SK-N-SH (cell line): ENCODE measurements around the gene ZSWIM8. TPM values are rescaled to one million over a fixed set of nuclear protein-coding genes. Genes with fewer than 3 reads are reported as not detected.
A peak's percentile ranks its signal among the peaks of the same experiment; 100 is the strongest.

Source experiments
- CTCF ChIA-PET: fragments of 300-600, 350-600 bp; formaldehyde crosslinking; extraction: SDS; loops from one replicate; lab custom pipeline; 2021; lab: Yijun Ruan, JAX
- POLR2A ChIA-PET: fragments of 350-600 bp; sonication (Branson Sonifier 250); formaldehyde crosslinking; extraction: SDS; loops from one replicate; lab custom pipeline; 2020; ENCODE audit warnings: antibody characterized with exemption, inconsistent platforms; lab: Yijun Ruan, JAX
- DNase-seq: peaks from one replicate; pipeline ENCODE4 v3.0.0; 2012
- H2AFZ ChIP-seq: fragments of 200-600 bp; sonication (generic); 2 replicates; pipeline ENCODE4 v1.8.1; 2016; ENCODE audit warnings: antibody characterized with exemption, mild to moderate bottlenecking, low read depth
- H3F3A ChIP-seq: fragments of 200-600 bp; sonication (generic); replicated peaks from 2 replicates; pipeline ENCODE3; 2016; ENCODE audit warnings: antibody characterized with exemption, mild to moderate bottlenecking; ENCODE audit not compliant: insufficient read depth
- H3K27ac ChIP-seq, 2 experiments: fragments of 200-500 bp in 1 of 2; fragments of 200-600 bp in 1 of 2; sonication (Bioruptor generic) in 1 of 2; sonication (generic), shearing (Covaris generic) in 1 of 2; 2 replicates each; pipeline versions ENCODE4 v1.5.1 to v1.6.1; 2014 to 2016; ENCODE audit warnings: low read depth in 2 of 2, inconsistent platforms in 1 of 2, low read length in 1 of 2, mild to moderate bottlenecking in 1 of 2, mixed read lengths in 1 of 2
- H3K27me3 ChIP-seq: fragments of 200-600 bp; sonication (generic), shearing (Covaris generic); 2 replicates; pipeline ENCODE4 v1.6.1; 2016; ENCODE audit warnings: mixed run types; ENCODE audit not compliant: insufficient read depth
- H3K36me3 ChIP-seq, 2 experiments: fragments of 200-500 bp in 1 of 2; fragments of 200-600 bp in 1 of 2; sonication (Bioruptor generic) in 1 of 2; sonication (generic) in 1 of 2; replicated peaks in 1 of 2; 2 replicates each; pipeline versions ENCODE3 to v1.5.1; 2014 to 2016; ENCODE audit warnings: low read length in 1 of 2, mild to moderate bottlenecking in 1 of 2; ENCODE audit not compliant: insufficient read depth in 2 of 2, control insufficient read depth in 1 of 2
- H3K4me1 ChIP-seq, 2 experiments: fragments of 200-500 bp in 1 of 2; fragments of 200-600 bp in 1 of 2; sonication (Bioruptor generic) in 1 of 2; sonication (generic), shearing (Covaris generic) in 1 of 2; 2 replicates each; pipeline versions ENCODE4 v1.5.1 to v1.6.1; 2014 to 2016; ENCODE audit warnings: low read depth in 1 of 2, low read length in 1 of 2, mixed run types in 1 of 2; ENCODE audit not compliant: insufficient read depth in 2 of 2, control insufficient read depth in 1 of 2
- H3K4me2 ChIP-seq: fragments of 200-600 bp; sonication (generic), shearing (Covaris generic); 2 replicates; pipeline ENCODE4 v1.6.1; 2017; ENCODE audit warnings: mixed run types
- H3K4me3 ChIP-seq, 2 experiments: fragments of 200-500 bp in 1 of 2; fragments of 200-600 bp in 1 of 2; sonication (Bioruptor generic) in 1 of 2; sonication (generic), shearing (Covaris generic) in 1 of 2; 2 replicates each; pipeline versions ENCODE4 v1.5.1 to v1.8.1; 2014 to 2016; ENCODE audit warnings: low read depth in 2 of 2, inconsistent platforms in 1 of 2, low read length in 1 of 2, mild to moderate bottlenecking in 1 of 2, mixed read lengths in 1 of 2, moderate library complexity in 1 of 2
- H3K79me2 ChIP-seq: fragments of 200-600 bp; sonication (generic); 2 replicates; pipeline ENCODE4 v1.8.1; 2017; ENCODE audit warnings: mild to moderate bottlenecking; ENCODE audit not compliant: insufficient read depth
- H3K9ac ChIP-seq: fragments of 200-600 bp; sonication (generic); 2 replicates; pipeline ENCODE4 v1.6.1; 2017; ENCODE audit warnings: mixed run types
- H3K9me2 ChIP-seq: fragments of 200-600 bp; sonication (generic); 2 replicates; pipeline ENCODE4 v1.6.1; 2017; ENCODE audit warnings: mixed run types
- H3K9me3 ChIP-seq: fragments of 200-600 bp; sonication (generic); 2 replicates; pipeline ENCODE4 v1.6.1; 2017; ENCODE audit warnings: mixed run types, mild to moderate bottlenecking, moderate library complexity
- H4K20me1 ChIP-seq: fragments of 200-600 bp; sonication (generic); 2 replicates; pipeline ENCODE4 v1.6.1; 2017; ENCODE audit warnings: mild to moderate bottlenecking, mixed run types; ENCODE audit not compliant: insufficient read depth
- EZH2phosphoT487 ChIP-seq: fragments of 200-600 bp; sonication (generic); IDR thresholded peaks from 2 replicates; pipeline ENCODE4 v1.6.1; 2017; ENCODE audit warnings: low read depth, mixed run types, mild to moderate bottlenecking, antibody characterized with exemption, moderate library complexity, borderline replicate concordance
- GATA2 ChIP-seq: sonication (generic); formaldehyde crosslinking; IDR thresholded peaks from 2 replicates; pipeline ENCODE4 v1.5.0; 2020; ENCODE audit warnings: mild to moderate bottlenecking, missing genetic modification reagents
- NFIC ChIP-seq: IDR thresholded peaks from 2 replicates; pipeline ENCODE4 v1.4.0; 2012; ENCODE audit warnings: borderline replicate concordance
- SMC3 ChIP-seq: IDR thresholded peaks from 2 replicates; pipeline ENCODE4 v1.6.1; 2012; ENCODE audit warnings: low read depth, low read length, improper control_type of control experiment
- YY1 ChIP-seq: IDR thresholded peaks from 2 replicates; pipeline ENCODE4 v1.4.0; 2012; ENCODE audit warnings: low read depth, mild to moderate bottlenecking
- WGBS: methylation state at CpG from one replicate; pipeline ENCODE4 v1.1.6; 2017; ENCODE audit warnings: low lambda C conversion rate; 5-methylcytosine and 5-hydroxymethylcytosine counted together
- polyA plus RNA-seq, 3 experiments: library from polyadenylated mRNA; depleted of rRNA; stranded (reverse); fragments of >200 nt; gene quantifications; 2 replicates each; pipeline ENCODE4 v1.2.3, GENCODE V29; 2012
- TF ChIP-seq, protein P1 (sequence below): IDR thresholded peaks from 2 replicates; pipeline ENCODE4; 2012
- TF ChIP-seq, protein P2 (sequence below): fragments of 200-600 bp; sonication (generic); IDR thresholded peaks from 2 replicates; pipeline ENCODE4 v1.6.1; 2017; ENCODE audit warnings: antibody characterized with exemption, mild to moderate bottlenecking, moderate library complexity

ZSWIM8 gene
- polyA plus RNA-seq, 1 of the 3 experiments (the other 2 are of a cell fraction), result 97.3 TPM

DNA sequence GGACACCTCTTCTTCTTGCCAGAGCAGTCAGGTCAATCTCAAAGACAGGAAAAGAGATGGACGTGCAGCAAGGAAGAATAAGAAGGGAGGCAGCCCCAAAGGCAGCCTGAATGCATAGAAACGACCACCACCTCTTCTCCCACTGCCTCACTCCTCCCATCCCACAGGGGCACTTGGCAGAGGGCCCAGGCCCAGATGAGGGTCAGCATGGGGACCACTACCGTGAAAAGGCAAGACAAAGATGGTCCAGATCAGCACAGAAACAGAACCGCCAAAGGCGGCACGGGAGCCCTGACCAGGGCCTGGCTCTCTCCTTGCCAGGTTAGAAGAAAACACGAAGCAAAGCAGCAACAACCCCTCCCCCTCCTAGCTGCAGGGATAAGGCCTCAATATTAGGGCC lies 27.9 kb downstream of the ZSWIM8 start (continued):
- TF ChIP-seq, protein P1, sequence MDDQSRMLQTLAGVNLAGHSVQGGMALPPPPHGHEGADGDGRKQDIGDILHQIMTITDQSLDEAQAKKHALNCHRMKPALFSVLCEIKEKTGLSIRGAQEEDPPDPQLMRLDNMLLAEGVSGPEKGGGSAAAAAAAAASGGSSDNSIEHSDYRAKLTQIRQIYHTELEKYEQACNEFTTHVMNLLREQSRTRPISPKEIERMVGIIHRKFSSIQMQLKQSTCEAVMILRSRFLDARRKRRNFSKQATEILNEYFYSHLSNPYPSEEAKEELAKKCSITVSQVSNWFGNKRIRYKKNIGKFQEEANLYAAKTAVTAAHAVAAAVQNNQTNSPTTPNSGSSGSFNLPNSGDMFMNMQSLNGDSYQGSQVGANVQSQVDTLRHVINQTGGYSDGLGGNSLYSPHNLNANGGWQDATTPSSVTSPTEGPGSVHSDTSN, result no peak

DNA sequence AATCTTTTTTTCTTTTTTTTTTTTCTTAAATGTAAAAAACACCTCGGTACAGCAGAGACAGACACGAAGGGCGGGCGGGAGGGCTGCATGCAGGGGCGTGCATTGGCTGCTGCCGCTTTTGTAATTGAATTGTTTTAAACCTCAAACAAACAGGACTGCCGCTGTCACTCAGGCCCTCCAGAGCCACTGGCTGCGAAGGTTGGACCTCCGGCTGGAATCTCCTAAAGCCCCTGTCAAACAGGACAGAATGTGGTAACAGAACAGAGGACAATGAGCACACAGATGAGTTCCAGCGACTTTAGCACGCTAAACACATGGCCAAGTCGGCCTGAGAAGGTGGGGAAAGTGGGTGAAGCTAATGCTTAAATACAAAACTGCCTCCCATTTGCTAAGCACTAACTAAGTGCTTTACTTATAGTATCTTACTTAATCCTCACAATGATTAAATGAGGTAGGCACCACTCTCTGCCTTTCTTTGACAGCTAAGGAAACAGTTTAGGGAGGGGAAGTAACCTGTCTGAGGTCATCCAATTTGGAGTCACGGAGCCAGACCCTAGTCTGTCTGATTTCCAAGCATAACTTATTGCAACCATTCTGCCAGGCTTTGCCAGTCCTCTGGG lies 29.0 kb downstream of the ZSWIM8 start:
- TF ChIP-seq NFIC (no peak), GATA2 (CRISPR knock-in tag) (no peak), EZH2phosphoT487 (no peak)
- Histone ChIP-seq H4K20me1 (no peaks in the 10 kb centered on the region), H3K9ac (no peak overlapping the region), H3K79me2 (peaks cover 18% of the 10 kb centered on the region; the same call in 1 of the 2 replicates), H3K4me3 (no peak overlapping the region), H3K4me1 (peaks cover 4 to 5% of the 10 kb centered on the region in 2 experiments; a peak in 3 of 4 replicates), H3K4me2 (no peak overlapping the region), H2AFZ (no peak overlapping the region), H3K27ac (no peak overlapping the region), H3K36me3 (peaks cover 8 to 34% of the 10 kb centered on the region in 2 experiments), H3K9me3 (no peaks in the 10 kb centered on the region), H3K27me3 (no peaks in the 10 kb centered on the region), H3F3A (peaks cover 34% of the 10 kb centered on the region), H3K9me2 (no peaks in the 10 kb centered on the region)
- DNase-seq, result no peak
- WGBS, result 97% methylated on average over 13 of the region's 13 CpGs
- ChIA-PET POLR2A (interaction anchor here (1.2 kb wide), 1 partner anchor 42 kb away, joined by 3 read pairs; a partner anchor contains a TSS), CTCF (interaction anchor here (0.6 to 1.6 kb wide), 2 partner anchors 8 to 40 kb away, joined by 4 read pairs; no protein-coding TSS in a partner anchor)

DNA sequence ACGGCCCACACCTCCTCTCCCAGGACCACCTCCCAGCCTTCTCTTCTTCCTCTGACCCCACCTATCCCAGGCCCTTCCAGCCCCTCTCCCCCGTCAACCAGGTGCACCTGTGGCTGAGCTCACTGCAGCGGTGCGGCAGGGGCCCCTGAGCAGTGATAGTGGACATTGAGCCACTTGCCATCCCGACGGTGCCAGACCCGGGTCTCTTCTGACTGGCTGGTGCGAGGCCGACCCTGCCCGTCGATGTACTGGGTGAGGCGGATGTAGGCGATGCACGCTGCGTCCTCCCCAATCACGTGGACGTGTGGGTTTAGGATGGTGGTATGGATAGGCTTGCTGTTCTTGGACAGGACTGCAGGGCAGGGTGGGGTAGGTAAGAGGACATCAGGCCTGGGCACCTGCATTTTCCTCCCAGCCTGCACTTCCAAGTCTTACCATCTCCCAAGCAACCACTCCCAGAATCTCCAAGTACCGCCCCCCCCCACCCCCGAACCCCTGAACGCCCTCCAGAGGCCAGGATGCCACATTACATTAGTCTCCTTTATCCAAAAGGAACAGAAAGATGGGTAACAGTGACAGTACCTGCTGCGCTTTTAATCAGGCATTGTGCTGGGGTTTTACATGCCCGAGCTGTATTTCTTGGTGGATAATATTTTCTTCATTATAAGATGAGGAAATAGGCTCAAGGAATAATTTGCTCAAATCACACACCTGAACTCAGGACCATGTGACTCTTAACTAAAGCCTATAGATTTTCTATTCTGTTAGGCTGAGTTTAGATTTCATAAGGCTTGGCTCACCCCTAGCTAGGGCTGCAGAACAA lies 29.7 kb downstream of the ZSWIM8 start:
- peak; percentile 70 for DNase-seq
- Histone ChIP-seq H3K9me3 (no peaks in the 10 kb centered on the region), H3K4me1 (peaks cover 4 to 5% of the 10 kb centered on the region in 2 experiments; a peak in 2 of 4 replicates), H3K4me3 (no peak overlapping the region)
- TF ChIP-seq SMC3, result no peak
- no peak for TF ChIP-seq YY1
- TF ChIP-seq, protein P2, sequence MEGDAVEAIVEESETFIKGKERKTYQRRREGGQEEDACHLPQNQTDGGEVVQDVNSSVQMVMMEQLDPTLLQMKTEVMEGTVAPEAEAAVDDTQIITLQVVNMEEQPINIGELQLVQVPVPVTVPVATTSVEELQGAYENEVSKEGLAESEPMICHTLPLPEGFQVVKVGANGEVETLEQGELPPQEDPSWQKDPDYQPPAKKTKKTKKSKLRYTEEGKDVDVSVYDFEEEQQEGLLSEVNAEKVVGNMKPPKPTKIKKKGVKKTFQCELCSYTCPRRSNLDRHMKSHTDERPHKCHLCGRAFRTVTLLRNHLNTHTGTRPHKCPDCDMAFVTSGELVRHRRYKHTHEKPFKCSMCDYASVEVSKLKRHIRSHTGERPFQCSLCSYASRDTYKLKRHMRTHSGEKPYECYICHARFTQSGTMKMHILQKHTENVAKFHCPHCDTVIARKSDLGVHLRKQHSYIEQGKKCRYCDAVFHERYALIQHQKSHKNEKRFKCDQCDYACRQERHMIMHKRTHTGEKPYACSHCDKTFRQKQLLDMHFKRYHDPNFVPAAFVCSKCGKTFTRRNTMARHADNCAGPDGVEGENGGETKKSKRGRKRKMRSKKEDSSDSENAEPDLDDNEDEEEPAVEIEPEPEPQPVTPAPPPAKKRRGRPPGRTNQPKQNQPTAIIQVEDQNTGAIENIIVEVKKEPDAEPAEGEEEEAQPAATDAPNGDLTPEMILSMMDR, result peak; percentile 52
- TF ChIP-seq, all 33 proteins: peak for 1
- peaks cover 11% of the 10 kb centered on the region; the same call in 1 of the 2 replicates for H3K79me2 ChIP-seq
- H3K27ac ChIP-seq, result peak overlapping the region; percentile 69 to 73; a peak in 3 of 4 replicates
- H3K36me3 ChIP-seq, result peaks cover 5 to 37% of the 10 kb centered on the region in 2 experiments
- H2AFZ ChIP-seq, result no peak overlapping the region
- H4K20me1 ChIP-seq, result no peaks in the 10 kb centered on the region
- WGBS, result 83% methylated on average over 22 of the region's 22 CpGs
- no peak overlapping the region; the same call in 1 of the 2 replicates for H3K9ac ChIP-seq
- H3F3A ChIP-seq, result peaks cover 34% of the 10 kb centered on the region
- POLR2A ChIA-PET, result no interaction called here
- H3K4me2 ChIP-seq, result no peak overlapping the region
- CTCF ChIA-PET, result interaction anchor here (0.6 to 2.0 kb wide), 7 partner anchors 8 to 125 kb away, joined by 3 to 6 read pairs (median 4); no protein-coding TSS in a partner anchor
- no peaks in the 10 kb centered on the region for H3K9me2 ChIP-seq
- H3K27me3 ChIP-seq, result no peaks in the 10 kb centered on the region
